ENCODE data around the gene MUC3A.
"Not testable (repeated sequence)": the region's sequence is repeated elsewhere in the genome, so short reads cannot be mapped to it uniquely, and the experiment has no call there.

MUC3A gene

GRCh38 chr7:100991631-100992030 is 42.3 kb downstream of the MUC3A start:
- TF ChIP-seq CTCF (IDR thresholded peaks at IDR 0.05; ENCODE audit: control insufficient read depth, extremely low read depth, insufficient read depth): no peak
- DNase-seq (ENCODE audit: low read depth): no peak
- no peak overlapping the region for H3K4me3 ChIP-seq (ENCODE audit: low read depth, low read length)

- H3K4me3 ChIP-seq (ENCODE audit: low read depth, low read length); DNase-seq (ENCODE audit: low read depth): not testable (repeated sequence)
Measured at GRCh38 chr7:100992280-100992679, 42.9 kb downstream of the MUC3A start.

- not testable (repeated sequence) for DNase-seq (ENCODE audit: low read depth); H3K4me3 ChIP-seq (ENCODE audit: low read depth, low read length)
Measured at GRCh38 chr7:100994671-100995070, 45.3 kb downstream of the MUC3A start.

- H3K4me3 ChIP-seq (ENCODE audit: low read depth, low read length); DNase-seq (ENCODE audit: low read depth): not testable (repeated sequence)
Measured at GRCh38 chr7:100998530-100998929, 49.2 kb downstream of the MUC3A start.

- not testable (repeated sequence) for DNase-seq (ENCODE audit: low read depth); H3K4me3 ChIP-seq (ENCODE audit: low read depth, low read length)
Measured at GRCh38 chr7:100999334-100999733, 50.0 kb downstream of the MUC3A start.

GRCh38 chr7:101000025-101000424 is 50.7 kb downstream of the MUC3A start:
- H3K4me3 ChIP-seq (ENCODE audit: low read depth, low read length); DNase-seq (ENCODE audit: low read depth): not testable (repeated sequence)

- not testable (repeated sequence) for DNase-seq (ENCODE audit: low read depth); H3K4me3 ChIP-seq (ENCODE audit: low read depth, low read length)
Measured at GRCh38 chr7:101002333-101002732, 53.0 kb downstream of the MUC3A start.

- DNase-seq (ENCODE audit: low read depth); H3K4me3 ChIP-seq (ENCODE audit: low read depth, low read length): not testable (repeated sequence)
Measured at GRCh38 chr7:101007361-101007760, 58.0 kb downstream of the MUC3A start.

- no peak for DNase-seq (ENCODE audit: low read depth)
- no peak overlapping the region for H3K4me3 ChIP-seq (ENCODE audit: low read depth, low read length)
- no peak for TF ChIP-seq CTCF (IDR thresholded peaks at IDR 0.05; ENCODE audit: control insufficient read depth, extremely low read depth, insufficient read depth)
Measured at GRCh38 chr7:101009629-101010028, 60.3 kb downstream of the MUC3A start.

- no peak for TF ChIP-seq CTCF (IDR thresholded peaks at IDR 0.05; ENCODE audit: control insufficient read depth, extremely low read depth, insufficient read depth)
- DNase-seq (ENCODE audit: low read depth): no peak
- H3K4me3 ChIP-seq (ENCODE audit: low read depth, low read length): no peak overlapping the region
Measured at GRCh38 chr7:101012931-101013330, 63.6 kb downstream of the MUC3A start.

GRCh38 chr7:101015626-101016025 is 66.3 kb downstream of the MUC3A start:
- no peak for TF ChIP-seq CTCF (IDR thresholded peaks at IDR 0.05; ENCODE audit: control insufficient read depth, extremely low read depth, insufficient read depth)
- no peak for DNase-seq (ENCODE audit: low read depth)
- no peak overlapping the region for H3K4me3 ChIP-seq (ENCODE audit: low read depth, low read length)

All from LNCaP clone FGC (cell line).